ENCODE measurements around the gene NUDT17.
A peak's percentile ranks its signal among the peaks of the same experiment; 100 is the strongest.
"Not testable (repeated sequence)": the region's sequence is repeated elsewhere in the genome, so short reads cannot be mapped to it uniquely, and the experiment has no call there.

The NUDT17 gene

GRCh38 chr1:145845514-145846161 lies at the start of gene NUDT17:
Gene NUDT17 (plus strand): TSS chr1:145845630. CDS start chr1:145845641, 11 bp downstream.
- peak; percentile 76 for DNase-seq

- DNase-seq, result no peak
These were observed 48.7 kb upstream of the NUDT17 start for GRCh38 chr1:145796753-145797152.

GRCh38 chr1:145799806-145800205 lies 45.6 kb upstream of the NUDT17 start:
- no peak for DNase-seq

- DNase-seq, result no peak
These were observed 41.0 kb upstream of the NUDT17 start for GRCh38 chr1:145804235-145805045.

GRCh38 chr1:145805057-145805456 lies 40.4 kb upstream of the NUDT17 start:
- DNase-seq, result no peak

- no peak for DNase-seq
These were observed 39.0 kb upstream of the NUDT17 start for GRCh38 chr1:145806408-145806807.

- DNase-seq, result no peak
These were observed 38.6 kb upstream of the NUDT17 start for GRCh38 chr1:145806844-145807243.

GRCh38 chr1:145812977-145813810 lies 32.2 kb upstream of the NUDT17 start:
- not testable (repeated sequence) for DNase-seq

GRCh38 chr1:145818095-145818494 lies 27.3 kb upstream of the NUDT17 start:
- not testable (repeated sequence) for DNase-seq

GRCh38 chr1:145822779-145823331 lies 22.6 kb upstream of the NUDT17 start:
- DNase-seq, result not testable (repeated sequence)

GRCh38 chr1:145823565-145824498 lies 21.6 kb upstream of the NUDT17 start, which contains the start of the genes POLR3C and RNF115:
Gene POLR3C (plus strand): TSS chr1:145824200. CDS start chr1:145825777, 1,577 bp downstream.
Gene RNF115 (minus strand): TSS chr1:145824095. CDS start chr1:145823873, 222 bp downstream.
- DNase-seq, result peak; percentile 92

GRCh38 chr1:145824499-145824842 lies 21.0 kb upstream of the NUDT17 start:
- peak; percentile 28 for DNase-seq

- no peak for DNase-seq
These were observed 19.4 kb upstream of the NUDT17 start for GRCh38 chr1:145826030-145826429.

GRCh38 chr1:145827966-145828365 lies 17.5 kb upstream of the NUDT17 start:
- DNase-seq, result no peak

- no peak for DNase-seq
These were observed 16.9 kb upstream of the NUDT17 start for GRCh38 chr1:145828367-145829026.

GRCh38 chr1:145830810-145831209 lies 14.6 kb upstream of the NUDT17 start:
- not testable (repeated sequence) for DNase-seq

- no peak for DNase-seq
These were observed 7.8 kb upstream of the NUDT17 start for GRCh38 chr1:145837656-145838055.

- DNase-seq, result no peak
These were observed 2.4 kb upstream of the NUDT17 start for GRCh38 chr1:145843031-145843430.

- DNase-seq, result peak; percentile 76
These were observed 301 bp upstream of the NUDT17 start for GRCh38 chr1:145845144-145845513.

GRCh38 chr1:145846201-145846612 lies 777 bp downstream of the NUDT17 start:
- DNase-seq, result no peak

- no peak for DNase-seq
These were observed 2.4 kb downstream of the NUDT17 start for GRCh38 chr1:145847827-145848226.
